GM19455 (cell line): Measurements from ENCODE around the gene TMEM131L.
"Not testable (repeated sequence)": the region's sequence is repeated elsewhere in the genome, so short reads cannot be mapped to it uniquely, and the experiment has no call there.

Experiments
- ATAC-seq: cut with Tn5 transposase; IDR thresholded peaks from one replicate; pipeline ENCODE4 v1.9.1; 2021; ENCODE audit not compliant: unreplicated experiment

TMEM131L gene

GRCh38 chr4:153639833-153640802 is 174.0 kb downstream of the TMEM131L start:
- no peak for ATAC-seq

- no peak for ATAC-seq
These were observed 175.4 kb downstream of the TMEM131L start for GRCh38 chr4:153641532-153641931.

- peak; percentile 92 for ATAC-seq
These were observed 177.5 kb downstream of the TMEM131L start for GRCh38 chr4:153643406-153644383.

GRCh38 chr4:153645183-153645582 is 179.0 kb downstream of the TMEM131L start:
- ATAC-seq = no peak

- no peak for ATAC-seq
These were observed 180.1 kb downstream of the TMEM131L start for GRCh38 chr4:153646261-153646660.

GRCh38 chr4:153646978-153647377 is 180.8 kb downstream of the TMEM131L start:
- ATAC-seq = no peak

GRCh38 chr4:153647975-153648374 is 181.8 kb downstream of the TMEM131L start:
- ATAC-seq = no peak

- ATAC-seq = no peak
These were observed 183.4 kb downstream of the TMEM131L start for GRCh38 chr4:153649572-153649991.

GRCh38 chr4:153651116-153651515 is 185.0 kb downstream of the TMEM131L start:
- no peak for ATAC-seq

- ATAC-seq = no peak
These were observed 185.4 kb downstream of the TMEM131L start for GRCh38 chr4:153651587-153651986.

- ATAC-seq = no peak
These were observed 186.1 kb downstream of the TMEM131L start for GRCh38 chr4:153652051-153652784.

GRCh38 chr4:153655002-153655541 is 188.9 kb downstream of the TMEM131L start:
- no peak for ATAC-seq

GRCh38 chr4:153655928-153656327 is 189.8 kb downstream of the TMEM131L start:
- ATAC-seq = no peak

GRCh38 chr4:153661215-153661822 is 195.2 kb downstream of the TMEM131L start:
- ATAC-seq = no peak

GRCh38 chr4:153661908-153662307 is 195.7 kb downstream of the TMEM131L start:
- no peak for ATAC-seq

- ATAC-seq = no peak
These were observed 197.5 kb downstream of the TMEM131L start for GRCh38 chr4:153663667-153664066.

- ATAC-seq = not testable (repeated sequence)
These were observed 200.3 kb downstream of the TMEM131L start for GRCh38 chr4:153666505-153666904.

- no peak for ATAC-seq
These were observed 202.5 kb downstream of the TMEM131L start for GRCh38 chr4:153668647-153669046.

GRCh38 chr4:153669838-153670237 is 203.7 kb downstream of the TMEM131L start:
- no peak for ATAC-seq

- no peak for ATAC-seq
These were observed 210.3 kb downstream of the TMEM131L start for GRCh38 chr4:153676486-153676885.
